Measurements from ENCODE around the gene ANKIB1.

DNA sequence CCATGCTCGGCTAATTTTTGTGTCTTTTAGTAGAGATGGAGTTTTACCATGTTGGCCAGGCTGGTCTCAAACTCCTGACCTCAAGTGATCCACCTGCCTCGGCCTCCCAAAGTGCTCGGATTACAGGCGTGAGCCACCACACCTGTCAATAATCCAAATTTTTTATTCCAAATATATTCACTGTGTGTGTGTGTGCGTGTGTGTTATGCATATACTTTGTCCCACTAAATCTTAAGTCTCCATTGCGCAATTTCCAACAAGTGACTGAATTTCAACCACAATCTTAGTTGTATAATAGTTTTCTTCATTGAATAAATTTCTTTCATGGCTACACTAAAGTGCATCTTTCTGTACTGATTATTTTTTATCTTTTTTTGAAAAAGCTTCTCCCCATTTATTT is 2.8 kb upstream of the ANKIB1 start:
- TF ChIP-seq, protein P1, sequence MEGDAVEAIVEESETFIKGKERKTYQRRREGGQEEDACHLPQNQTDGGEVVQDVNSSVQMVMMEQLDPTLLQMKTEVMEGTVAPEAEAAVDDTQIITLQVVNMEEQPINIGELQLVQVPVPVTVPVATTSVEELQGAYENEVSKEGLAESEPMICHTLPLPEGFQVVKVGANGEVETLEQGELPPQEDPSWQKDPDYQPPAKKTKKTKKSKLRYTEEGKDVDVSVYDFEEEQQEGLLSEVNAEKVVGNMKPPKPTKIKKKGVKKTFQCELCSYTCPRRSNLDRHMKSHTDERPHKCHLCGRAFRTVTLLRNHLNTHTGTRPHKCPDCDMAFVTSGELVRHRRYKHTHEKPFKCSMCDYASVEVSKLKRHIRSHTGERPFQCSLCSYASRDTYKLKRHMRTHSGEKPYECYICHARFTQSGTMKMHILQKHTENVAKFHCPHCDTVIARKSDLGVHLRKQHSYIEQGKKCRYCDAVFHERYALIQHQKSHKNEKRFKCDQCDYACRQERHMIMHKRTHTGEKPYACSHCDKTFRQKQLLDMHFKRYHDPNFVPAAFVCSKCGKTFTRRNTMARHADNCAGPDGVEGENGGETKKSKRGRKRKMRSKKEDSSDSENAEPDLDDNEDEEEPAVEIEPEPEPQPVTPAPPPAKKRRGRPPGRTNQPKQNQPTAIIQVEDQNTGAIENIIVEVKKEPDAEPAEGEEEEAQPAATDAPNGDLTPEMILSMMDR (optimal IDR thresholded peaks at IDR 0.05 in 1 of 3, IDR thresholded peaks at IDR 0.05 in 1 of 3, conservative IDR thresholded peaks at IDR 0.05 in 1 of 3; ENCODE audit: extremely low read depth in 1 of 3, insufficient read depth in 2 of 3, low read length in 3 of 3) = no peak
- TF ChIP-seq EZH2 (IDR thresholded peaks at IDR 0.05; ENCODE audit: low read length) = no peak
